Umbilical cord (tissue), 2 donors: ENCODE results near the gene ROR2. TPM values are rescaled to one million over a fixed set of nuclear protein-coding genes. Genes with fewer than 3 reads are reported as not detected.

Experiments
- DNase-seq: peaks from one replicate; pipeline ENCODE4 v3.0.0-alpha.2; 2015; ENCODE audit warnings: low spot score
- total RNA-seq: library from RNA; depleted of rRNA; stranded (reverse); fragments of >200 nt; gene quantifications from one replicate; pipeline ENCODE4 v1.2.3, GENCODE V29; 2014; ENCODE audit warnings: low replicate concordance; ENCODE audit not compliant: insufficient read depth

ROR2 gene
- total RNA-seq, 1 donor from 2014 or later = 44.3 TPM

DNA sequence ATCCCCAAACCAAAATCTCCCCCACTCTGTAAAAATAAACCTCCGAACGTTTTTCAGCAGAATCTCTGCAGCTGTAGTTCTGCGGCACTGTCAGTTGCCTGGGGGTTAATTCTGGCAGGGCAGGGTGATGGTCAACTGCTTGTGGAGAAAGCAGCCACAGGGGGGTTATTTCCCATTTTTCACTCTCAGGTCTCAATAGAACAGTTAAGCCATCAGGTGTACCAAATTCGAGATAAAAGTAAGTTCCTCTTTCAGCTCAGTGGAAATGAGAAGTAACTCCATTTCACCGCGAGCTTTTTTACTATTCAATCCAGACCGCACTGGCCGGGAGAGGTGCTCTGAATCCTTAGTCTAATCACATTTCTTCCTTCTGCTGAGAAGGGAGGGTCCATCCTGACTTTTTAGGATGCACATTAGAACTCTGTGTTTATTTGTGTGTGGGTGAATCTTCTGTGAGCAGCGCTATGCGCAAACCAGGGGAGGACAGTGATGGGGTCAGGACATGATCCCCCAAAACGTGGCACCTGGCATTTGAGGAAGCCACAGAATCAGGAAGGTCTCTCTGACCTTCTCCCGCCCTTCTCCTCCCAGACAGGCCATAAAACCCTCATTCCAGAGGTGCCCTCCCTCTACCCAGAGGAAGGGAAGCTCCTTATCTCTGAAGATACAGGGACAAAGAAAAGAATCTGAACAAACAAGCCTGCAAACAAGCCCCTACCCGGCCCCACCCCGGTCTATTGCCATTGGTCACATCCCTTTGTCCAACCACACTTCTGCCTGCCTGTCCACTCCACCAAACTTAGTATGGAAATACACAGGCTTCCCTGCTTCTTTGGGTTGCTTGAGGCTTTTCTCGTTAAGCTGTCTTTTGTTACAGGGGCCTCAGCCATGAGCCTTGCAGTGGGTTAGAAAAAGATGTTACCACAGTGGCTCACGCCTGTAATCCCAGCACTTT is 229.0 kb downstream of the ROR2 start:
- DNase-seq = no peak

DNA sequence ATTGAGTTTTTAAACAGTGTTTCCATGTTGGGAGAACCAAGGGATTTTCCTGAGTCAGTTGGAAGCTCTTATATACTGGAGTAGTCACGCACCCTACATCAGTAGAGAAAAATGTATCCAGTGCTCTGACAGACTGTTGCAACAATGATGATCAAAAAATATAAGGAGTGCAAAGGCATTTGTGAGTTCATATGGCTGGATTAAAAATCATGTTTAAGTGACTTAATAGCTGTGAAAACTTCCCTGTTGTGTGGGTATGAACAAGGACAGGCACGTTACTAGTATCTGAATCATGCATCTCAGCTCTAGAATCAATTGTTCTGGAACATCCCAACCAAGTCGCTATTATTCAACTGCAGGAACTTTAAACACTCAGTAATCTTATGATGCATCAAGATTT is 229.7 kb downstream of the ROR2 start:
- no peak for DNase-seq

DNA sequence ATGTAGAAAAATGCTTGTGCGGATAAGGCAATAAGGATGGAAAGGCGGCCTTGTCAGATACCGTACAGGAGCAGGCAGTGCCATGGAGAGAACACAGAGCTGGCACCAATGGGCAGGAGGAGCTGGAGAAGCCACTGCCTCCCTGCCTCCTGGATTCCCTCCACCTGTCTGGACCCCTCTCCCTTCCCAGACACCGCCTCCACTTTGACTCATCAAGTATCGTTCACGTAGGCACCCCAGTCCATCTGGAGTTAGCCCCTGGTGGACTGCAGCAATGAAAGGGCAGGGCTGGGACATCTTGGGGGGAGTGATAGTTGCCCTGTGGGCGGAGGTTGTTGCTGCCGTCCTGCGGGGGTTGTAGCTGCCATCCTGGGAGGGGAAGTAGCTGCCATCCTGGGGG is 232.0 kb downstream of the ROR2 start:
- no peak for DNase-seq

DNA sequence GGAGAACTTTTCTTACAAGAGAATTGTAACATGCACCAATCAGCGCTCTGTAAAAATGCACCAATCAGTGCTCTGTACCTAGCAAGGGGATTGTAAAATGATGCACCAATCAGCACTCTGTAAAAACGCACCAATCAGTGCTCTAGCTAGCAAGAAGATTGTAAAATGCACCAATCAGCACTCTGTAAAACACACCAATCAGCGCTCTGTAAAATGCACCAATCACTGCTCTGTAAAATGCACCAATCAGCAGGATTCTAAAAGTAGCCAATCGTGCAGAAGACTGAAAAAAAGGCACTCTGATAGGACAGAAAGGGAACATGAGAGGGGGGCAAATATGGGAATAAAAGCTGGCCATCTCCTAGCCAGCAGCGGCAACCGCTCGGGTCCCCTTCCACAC is 233.2 kb downstream of the ROR2 start:
- DNase-seq = no peak

DNA sequence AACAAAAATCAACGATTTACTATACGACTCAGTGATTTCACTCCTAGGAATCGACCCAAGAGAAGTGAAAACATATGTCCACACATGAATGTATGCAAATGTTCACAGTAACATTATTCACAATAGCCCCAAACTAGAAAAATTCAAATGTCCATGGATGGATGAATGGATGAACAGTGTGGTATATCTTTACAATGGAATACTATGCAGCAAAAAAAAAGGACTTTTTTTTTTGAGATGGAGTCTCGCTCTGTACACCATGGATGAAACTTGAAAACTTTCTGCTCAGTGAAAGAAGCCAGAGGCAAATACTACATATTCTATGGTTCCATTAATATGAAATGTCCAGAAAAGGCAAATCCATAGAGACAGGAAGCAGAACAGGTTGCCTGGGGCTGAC is 233.8 kb downstream of the ROR2 start:
- DNase-seq = no peak

DNA sequence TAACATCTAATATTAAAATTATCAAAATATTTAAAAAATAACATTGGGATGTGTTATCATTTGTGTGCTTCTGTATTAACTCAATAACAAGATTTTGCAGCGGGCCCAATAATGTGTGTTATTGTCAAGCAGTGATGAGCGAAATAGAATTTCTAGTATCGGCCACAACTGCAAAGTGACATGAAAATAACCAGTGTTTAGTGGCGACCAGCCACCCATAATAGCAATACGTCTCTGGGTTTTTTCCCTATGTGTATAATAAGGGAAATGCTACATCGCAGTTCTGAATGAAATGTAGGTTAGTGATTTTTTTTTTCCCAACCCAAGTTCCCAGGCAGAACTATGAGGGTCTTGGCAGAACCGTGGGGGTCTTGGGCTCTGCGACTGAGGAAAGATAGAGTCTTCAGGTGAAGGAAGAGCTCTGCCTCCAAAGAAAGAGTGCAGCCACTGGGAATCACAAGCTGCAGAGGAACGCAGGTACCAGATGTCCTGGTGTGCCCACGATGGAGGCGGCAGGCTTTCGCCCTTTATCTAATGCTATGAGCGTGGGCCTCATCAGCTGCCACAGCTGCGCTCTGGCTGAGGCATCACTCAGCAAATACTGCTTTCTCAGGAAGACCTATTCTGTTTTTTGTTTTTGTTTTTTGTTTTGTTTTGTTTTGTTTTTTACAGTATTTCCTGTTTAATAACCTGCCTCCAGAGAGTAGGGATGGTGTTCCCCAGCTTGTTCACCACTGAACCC is 235.0 kb downstream of the ROR2 start:
- DNase-seq = no peak

DNA sequence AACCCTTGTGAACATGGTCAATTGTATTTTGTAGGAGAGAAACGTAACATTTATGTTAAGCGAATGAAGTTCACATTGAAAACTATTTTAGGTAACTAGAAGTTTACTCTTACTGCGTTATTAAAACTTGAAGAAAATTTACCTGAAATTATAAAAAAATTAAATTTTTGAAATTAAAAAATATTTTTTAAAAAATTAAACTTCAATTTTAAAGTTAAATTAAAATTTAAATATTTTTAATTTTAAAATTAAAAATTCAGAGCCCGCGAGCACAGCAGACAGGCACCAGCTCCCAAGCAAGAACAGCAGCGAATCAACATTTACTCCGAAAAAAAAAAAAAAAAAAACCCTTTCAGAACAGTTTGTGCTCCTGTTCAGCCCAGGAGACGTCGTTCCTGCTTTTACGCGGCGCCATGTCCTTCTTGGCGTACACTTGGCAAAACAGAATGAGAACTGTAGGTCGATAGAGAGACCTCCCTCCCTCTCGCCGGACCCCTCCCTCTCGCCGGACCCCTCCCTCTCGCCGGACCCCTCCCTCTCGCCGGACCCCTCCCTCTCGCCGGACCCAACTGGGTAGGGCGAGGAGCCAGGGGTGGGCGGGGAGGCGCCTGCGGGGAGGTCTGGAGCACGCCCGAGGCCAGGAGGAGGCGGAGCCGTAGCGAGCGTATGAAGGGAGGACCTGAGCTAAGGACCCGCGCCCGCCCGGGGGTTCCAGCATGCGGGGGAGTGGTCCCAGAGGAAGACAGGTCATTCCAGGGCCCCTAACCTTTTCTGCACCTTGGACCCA is 235.8 kb downstream of the ROR2 start:
- DNase-seq = peak; percentile 72

DNA sequence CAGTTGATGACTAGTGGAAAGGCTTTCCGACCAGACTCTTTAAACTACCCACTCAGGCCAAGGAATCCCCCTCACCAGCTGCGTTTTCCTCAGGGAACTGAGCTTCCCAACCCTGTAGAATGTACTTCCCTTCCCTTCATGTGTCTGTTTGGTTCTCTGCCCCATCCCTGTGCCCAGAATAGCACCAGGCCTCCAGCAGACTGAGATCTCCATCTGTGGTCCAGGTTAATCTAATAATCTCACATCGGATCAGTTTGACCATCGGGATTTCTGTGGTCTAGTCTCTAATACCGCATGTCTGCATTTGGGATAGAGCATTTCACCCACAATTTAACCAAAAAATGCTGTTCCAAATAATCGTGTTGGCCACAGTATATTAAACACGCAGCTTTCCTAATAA is 237.2 kb downstream of the ROR2 start:
- no peak for DNase-seq

DNA sequence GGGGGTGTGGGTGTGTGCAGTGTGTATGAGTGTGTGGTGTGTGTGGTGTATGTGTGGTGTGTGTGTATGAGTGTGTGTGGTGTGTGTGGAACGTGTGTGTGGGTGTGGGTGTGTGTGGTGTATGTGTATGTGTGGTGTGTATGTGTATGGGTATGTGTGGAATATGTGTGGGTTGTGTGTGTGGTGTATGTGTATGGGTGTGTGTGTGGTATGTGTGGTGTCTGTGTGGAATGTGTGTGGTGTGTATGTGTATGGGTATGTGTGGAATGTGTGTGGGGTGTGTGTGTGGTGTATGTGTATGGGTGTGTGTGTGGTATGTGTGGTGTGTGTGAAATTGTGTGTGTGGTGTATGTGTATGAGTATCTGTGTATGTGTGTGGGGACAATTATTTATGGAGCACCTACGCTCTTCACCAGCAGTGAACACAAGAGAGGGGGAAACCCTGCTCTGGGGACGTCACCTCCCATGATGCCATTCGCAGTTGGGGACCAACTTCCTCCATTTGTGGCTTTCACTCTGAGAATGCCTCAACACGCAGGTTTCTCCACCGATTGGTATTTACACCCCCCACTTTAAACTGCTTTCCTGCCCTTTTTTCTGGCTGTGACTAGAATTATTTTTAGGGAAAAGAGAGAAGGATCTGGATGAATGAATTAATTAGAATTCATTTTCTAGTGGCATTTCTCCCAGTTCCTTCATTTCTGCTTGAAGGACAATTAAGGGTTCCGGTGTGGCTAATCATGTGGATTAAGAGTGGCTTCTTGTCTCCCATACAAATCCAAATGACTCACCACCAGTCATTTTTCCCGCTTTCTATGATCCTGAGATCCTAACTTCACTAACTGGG is 238.1 kb downstream of the ROR2 start:
- DNase-seq = no peak

DNA sequence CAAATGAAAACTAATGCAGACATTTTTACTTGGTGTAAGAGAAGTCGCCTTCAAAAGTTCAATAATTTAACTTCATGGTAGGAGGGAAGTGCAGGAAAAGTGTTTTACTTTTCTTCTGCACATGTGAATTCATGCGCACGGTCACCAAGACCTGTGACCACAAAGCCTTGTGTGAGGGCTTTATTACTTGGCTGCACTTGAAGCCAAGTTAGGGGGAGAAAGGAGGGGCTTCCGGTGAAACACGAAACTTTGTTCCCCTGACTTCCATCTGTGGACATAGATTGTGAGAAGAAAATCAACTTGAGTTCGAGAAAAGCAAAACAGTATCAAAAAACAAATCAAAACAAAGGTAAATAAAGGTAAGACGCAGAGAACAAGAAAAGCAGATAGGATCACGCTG is 239.9 kb downstream of the ROR2 start:
- DNase-seq = no peak

DNA sequence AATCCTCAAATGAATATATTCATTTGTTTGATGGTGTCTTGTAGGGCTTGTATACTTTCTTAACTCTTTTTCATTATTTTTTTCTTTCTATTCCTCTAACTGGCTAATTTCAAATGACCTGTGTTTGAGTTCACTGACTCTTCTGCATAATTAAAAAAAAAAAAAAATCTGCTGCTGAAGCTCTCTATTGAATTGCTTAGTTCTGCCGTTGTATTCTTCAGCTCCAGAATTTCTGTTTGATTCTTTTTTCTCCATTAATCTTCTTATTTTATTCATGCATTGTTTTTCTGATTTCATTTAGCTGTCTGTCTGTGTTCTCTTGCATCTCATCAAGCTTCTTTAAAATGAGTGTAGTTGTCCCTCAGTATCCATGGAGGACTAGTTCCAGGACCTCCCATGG is 244.6 kb downstream of the ROR2 start:
- DNase-seq = no peak

DNA sequence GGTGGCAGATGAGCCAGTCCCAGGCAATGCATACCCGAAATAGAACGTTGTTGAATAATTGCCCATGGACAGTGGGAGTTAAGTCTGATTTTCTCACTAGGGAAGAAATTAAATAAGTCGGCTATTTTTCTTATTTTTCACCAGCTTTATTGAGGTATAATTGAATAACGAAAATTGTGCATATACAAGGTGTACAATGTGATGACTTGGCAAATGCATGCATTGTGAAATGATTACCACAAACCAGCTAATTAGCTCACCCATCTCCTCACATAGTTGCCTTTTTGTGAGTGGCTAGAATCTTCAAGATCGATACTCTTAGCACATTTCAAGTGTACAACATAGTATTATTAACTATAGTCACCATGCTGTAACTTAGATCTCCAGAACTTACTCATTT is 249.6 kb downstream of the ROR2 start:
- no peak for DNase-seq

DNA sequence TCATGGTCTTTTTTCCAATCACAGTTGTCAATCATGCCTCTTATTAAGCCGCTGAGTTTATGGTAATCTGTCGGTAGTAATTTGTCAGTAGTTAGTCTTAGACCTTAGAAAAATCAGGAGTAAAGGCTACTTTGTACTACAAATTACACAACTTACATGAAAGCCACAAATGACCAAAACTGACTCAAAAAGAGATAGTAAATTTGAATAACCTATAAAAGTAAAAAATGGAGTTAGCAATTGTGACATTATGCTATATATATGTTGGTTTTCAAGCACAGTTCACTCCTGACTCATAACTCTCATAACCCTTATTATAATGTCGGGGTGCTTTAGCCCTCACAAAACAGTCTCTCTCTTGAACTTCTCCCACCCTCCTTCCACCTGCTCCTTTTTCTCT is 251.8 kb downstream of the ROR2 start:
- no peak for DNase-seq

DNA sequence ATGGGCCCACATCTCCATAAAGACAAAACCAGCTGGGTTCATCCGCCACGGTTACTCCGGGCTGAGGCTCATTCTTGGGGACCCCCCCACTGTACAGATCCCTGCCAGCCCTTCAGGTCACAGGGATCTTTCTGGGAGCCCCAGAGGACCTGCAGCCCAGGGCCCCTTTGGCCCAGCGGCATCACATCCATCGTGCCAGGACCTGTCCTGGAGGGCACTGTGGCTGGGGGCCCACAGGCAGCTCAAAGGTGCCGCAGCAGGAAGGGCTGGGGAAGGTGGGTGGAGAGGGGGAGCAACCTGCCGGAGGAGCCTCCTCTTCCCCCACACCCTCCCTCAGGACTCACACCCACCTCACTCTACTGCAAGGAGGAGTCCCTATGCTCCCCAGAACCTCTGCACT is 252.8 kb downstream of the ROR2 start:
- DNase-seq = no peak

DNA sequence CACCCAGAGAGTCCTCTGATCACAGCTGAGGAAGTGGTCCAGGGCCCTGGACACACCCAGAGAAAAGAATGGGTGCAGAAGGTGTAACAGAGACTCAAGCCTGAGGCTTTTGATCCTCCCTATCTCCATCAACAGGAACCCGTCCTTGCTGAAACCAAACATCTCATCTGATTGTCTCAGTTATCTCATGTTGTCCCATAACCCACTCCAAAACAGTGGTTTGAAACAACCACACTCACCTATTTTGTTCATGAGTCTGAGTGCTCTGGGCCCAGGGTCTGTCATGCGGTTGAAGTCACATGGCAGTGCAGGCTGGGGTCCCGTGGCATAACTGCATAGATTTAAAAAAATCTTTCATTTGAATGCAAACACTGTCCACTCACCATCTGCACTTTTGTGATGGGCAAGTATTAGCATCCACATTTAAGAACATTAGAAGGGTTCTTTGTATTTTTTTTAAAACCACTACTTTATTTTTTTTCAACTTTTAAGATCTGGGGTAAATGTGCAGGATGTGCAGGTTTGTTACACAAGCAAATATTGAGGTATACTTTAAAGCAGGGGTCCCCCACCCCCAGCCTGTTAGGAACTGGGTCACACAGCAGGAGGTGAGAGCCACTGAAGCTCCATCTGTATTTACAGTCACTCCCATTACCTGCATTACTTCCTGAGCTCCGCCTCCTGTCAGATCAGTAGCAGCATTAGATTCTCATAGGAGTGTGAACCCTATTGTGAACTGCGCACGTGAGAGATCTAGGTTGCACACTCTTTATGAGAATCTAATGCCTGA is 255.8 kb downstream of the ROR2 start:
- no peak for DNase-seq

DNA sequence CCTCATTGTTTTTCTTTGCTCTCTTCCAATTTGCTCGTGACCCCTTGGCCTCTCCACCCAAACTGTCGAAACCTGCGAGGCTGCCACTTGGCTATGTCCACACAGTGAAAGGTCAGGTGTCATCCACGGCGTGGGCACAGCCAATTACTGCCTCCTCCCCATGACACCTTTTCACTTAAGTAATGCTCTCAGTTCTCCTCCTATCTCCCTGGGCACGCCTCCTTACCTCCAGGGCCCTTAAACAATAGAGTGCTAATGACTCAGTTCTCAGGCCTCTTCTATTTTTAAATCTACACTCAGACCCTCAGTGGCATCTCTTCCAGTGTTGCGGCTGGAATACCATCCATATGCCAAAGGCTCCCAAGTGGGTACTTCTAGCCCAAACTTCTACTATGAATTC is 256.8 kb downstream of the ROR2 start:
- no peak for DNase-seq

DNA sequence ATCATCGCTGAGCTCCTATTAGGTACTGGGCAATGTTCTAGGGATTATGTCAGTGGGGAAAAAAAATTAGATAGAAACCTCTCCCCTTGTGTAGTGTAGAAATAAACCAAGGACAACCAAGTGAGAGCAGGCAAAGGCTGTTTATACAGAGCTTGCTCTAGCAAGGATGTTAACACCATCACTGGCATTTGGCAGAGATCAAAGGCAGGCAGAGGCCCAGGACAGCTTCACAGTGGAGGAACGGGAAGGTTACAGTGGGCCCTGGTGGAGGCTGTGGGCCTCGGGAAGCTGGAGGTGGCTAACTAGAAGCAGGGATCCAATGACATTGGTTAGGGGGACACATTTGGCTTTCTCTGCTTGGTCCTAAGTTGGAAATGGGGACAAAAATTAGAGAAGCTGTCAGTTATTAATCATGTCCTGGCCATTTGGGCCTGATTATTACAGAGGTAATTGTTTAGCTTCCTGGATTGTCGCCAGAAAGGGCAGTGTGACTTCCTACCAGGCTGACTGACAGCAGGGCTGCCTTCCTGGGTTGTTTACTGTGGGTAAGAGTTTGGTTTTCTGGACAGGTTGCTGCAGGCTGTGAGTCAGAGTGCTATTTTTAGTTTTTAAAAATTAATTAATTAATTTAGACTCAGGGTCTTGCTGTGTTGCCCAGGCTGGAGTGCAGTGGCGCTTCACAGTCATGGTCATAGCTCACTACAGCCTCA is 259.3 kb downstream of the ROR2 start:
- DNase-seq = no peak

DNA sequence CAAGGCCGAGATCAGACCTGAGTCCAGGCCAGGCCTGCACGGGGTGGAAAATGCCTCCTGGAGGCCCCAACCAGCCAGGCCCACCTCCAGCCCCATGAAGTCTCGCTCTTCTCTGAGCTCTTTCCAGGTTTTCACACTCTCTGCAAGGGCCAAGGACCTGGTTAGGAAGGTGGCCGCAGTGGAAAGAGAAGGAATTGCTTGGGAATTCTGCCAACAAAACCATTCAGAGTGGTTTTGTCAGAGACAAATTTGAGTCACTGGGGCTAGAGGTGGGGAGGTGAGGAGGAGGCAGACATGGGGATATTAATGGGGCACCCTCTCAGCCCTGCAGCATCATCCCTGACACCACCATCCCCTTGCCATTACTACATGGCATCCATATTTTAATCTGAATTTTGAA is 261.0 kb downstream of the ROR2 start:
- DNase-seq = no peak

DNA sequence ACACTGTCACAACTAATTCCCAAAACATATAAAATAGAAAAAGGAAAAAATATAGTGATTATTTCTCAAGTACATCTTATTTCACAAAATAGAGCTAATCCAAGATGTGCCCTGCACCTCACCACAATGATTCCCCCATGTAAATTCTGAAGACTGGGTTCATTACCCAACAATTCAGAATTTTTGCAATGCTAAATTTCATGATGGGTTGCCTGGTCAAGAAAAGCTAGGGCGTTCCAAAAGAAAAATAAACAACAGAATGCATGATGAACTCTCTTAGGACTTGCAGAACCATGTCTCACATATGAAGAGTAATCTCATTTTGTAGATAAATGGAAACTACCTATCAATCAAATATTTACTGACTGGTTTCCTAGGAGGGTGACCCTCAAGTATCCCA is 266.8 kb downstream of the ROR2 start:
- no peak for DNase-seq

DNA sequence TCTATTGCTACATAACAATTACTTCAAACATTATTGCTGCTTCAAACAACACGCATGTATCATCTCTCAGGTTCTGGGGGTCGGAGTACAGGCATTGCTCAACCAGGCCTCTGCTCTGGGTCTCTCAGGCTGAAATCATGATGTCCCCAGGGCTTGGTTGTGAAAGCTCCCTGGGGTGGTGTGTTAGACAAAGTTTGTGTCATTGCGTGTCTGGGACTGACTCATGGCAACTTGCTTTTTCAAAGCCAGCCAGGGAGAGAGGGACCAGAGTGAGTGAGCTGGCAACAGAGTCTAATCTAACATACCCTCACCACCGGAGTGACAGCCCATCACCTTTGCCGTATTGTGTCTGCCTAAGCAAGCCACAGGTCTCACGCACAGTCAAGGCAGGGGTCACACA is 267.2 kb downstream of the ROR2 start:
- no peak for DNase-seq
